Measurements from ENCODE around the gene HSD17B14. TPM values are rescaled to one million over a fixed set of nuclear protein-coding genes. Genes with fewer than 3 reads are reported as not detected.

Gene HSD17B14
- total and polyA plus RNA-seq, 9 of the 15 experiments (the other 6 are each of a cell fraction or from before 2014, with no cell fraction given) = 0.16 TPM; not detected in 8

GRCh38 chr19:48795055-48795684 lies 41.1 kb downstream of the HSD17B14 start (continued):
- no peak for TF ChIP-seq ZNF609 (CRISPR knock-in tag; IDR thresholded peaks at IDR 0.05; ENCODE audit: borderline replicate concordance)
- no peak for TF ChIP-seq NCOA2 (IDR thresholded peaks at IDR 0.05; ENCODE audit: partially characterized antibody in 2 of 2)
- no peak for TF ChIP-seq SRSF3 (IDR thresholded peaks at IDR 0.05; ENCODE audit: insufficient read depth, low read length)
- no peak; a peak in 1 of 4 replicates for TF ChIP-seq FOXA3 (CRISPR knock-in tag; conservative IDR thresholded peaks at IDR 0.05 in 1 of 2, IDR thresholded peaks at IDR 0.05 in 1 of 2)
- TF ChIP-seq, protein P1, sequence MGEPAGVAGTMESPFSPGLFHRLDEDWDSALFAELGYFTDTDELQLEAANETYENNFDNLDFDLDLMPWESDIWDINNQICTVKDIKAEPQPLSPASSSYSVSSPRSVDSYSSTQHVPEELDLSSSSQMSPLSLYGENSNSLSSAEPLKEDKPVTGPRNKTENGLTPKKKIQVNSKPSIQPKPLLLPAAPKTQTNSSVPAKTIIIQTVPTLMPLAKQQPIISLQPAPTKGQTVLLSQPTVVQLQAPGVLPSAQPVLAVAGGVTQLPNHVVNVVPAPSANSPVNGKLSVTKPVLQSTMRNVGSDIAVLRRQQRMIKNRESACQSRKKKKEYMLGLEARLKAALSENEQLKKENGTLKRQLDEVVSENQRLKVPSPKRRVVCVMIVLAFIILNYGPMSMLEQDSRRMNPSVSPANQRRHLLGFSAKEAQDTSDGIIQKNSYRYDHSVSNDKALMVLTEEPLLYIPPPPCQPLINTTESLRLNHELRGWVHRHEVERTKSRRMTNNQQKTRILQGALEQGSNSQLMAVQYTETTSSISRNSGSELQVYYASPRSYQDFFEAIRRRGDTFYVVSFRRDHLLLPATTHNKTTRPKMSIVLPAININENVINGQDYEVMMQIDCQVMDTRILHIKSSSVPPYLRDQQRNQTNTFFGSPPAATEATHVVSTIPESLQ (CRISPR knock-in tag; IDR thresholded peaks at IDR 0.05) = peak; percentile 81; the same call in 1 of the 2 replicates
- TF ChIP-seq DIDO1 (tag; IDR thresholded peaks at IDR 0.05; ENCODE audit: low read depth) = 0 out of 2 replicates have a peak, but pooled peaks have one; percentile 12
- TF ChIP-seq, protein P2, sequence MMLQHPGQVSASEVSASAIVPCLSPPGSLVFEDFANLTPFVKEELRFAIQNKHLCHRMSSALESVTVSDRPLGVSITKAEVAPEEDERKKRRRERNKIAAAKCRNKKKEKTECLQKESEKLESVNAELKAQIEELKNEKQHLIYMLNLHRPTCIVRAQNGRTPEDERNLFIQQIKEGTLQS (IDR thresholded peaks at IDR 0.05) = peak; percentile 90
- TF ChIP-seq, protein P2 (CRISPR knock-in tag; conservative IDR thresholded peaks at IDR 0.05) = peak; percentile 83
- TF ChIP-seq, protein P3, sequence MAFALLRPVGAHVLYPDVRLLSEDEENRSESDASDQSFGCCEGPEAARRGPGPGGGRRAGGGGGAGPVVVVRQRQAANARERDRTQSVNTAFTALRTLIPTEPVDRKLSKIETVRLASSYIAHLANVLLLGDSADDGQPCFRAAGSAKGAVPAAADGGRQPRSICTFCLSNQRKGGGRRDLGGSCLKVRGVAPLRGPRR (CRISPR knock-in tag; IDR thresholded peaks at IDR 0.05) = no peak
- TF ChIP-seq CREB3L1 (IDR thresholded peaks at IDR 0.05; ENCODE audit: borderline replicate concordance, low read depth) = peak; percentile 98
- TF ChIP-seq SMARCA4 (IDR thresholded peaks at IDR 0.05) = 0 out of 2 replicates have a peak, but pooled peaks have one; percentile 19
- TF ChIP-seq EGR1 (conservative IDR thresholded peaks at IDR 0.05) = no peak
- no peak for TF ChIP-seq CHD4 (IDR thresholded peaks at IDR 0.05; ENCODE audit: insufficient read depth, insufficient replicate concordance, low read depth, low read length, poor library complexity, severe bottlenecking)
- no peak for TF ChIP-seq GATA2 (CRISPR knock-in tag; IDR thresholded peaks at IDR 0.05)
- no peak for TF ChIP-seq DDX20 (tag; IDR thresholded peaks at IDR 0.05; ENCODE audit: low read depth)
- TF ChIP-seq TSC22D4 (tag; IDR thresholded peaks at IDR 0.05) = no peak
- TF ChIP-seq SP1 (CRISPR knock-in tag; IDR thresholded peaks at IDR 0.05) = peak; percentile 82

All from K562 (cell line).